HG02938 (cell line): ENCODE measurements around the gene ZNF425.
A peak's percentile ranks its signal among the peaks of the same experiment; 100 is the strongest.
"Not testable (repeated sequence)": the region's sequence is repeated elsewhere in the genome, so short reads cannot be mapped to it uniquely, and the experiment has no call there.

Experiments used
- ATAC-seq: cut with Tn5 transposase; IDR thresholded peaks from one replicate; pipeline ENCODE4 v1.9.1; 2021; ENCODE audit warnings: mild to moderate bottlenecking, moderate library complexity; ENCODE audit not compliant: unreplicated experiment

The ZNF425 gene, protein sequence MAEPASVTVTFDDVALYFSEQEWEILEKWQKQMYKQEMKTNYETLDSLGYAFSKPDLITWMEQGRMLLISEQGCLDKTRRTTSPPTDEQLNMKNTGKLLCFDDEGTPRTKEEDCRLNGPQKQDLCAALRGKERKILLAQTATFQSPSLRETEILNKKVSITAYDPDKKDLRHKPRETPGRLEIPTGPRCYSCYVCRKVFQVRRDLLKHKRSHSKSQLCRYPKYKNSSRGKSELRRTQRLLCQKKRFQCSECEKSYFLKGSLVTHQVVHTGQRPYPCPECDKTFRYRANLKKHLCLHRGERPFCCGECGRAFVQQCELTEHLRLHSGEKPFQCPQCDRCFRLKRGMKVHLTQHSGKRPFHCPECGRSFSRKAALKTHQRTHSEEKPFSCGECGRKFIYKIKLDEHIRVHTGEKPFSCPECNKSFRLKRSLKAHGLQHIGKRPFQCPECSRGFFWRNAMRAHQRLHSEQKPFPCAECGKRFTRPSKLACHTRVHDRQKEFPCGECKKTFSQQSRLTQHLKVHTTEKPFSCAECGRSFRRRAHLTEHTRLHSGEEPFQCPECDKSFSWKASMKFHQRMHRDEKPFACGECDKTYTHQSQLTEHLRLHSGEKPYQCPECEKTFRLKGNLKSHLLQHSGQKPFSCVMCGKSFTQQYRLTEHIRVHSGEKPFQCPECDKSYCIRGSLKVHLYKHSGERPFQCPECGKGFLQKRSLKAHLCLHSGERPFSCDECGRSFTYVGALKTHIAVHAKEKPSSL

GRCh38 chr7:149125863-149126661, at the start of gene ZNF425:
Gene ZNF425 (minus strand): TSS chr7:149126324. CDS start chr7:149126213, 111 bp downstream.
- ATAC-seq, result peak; percentile 81

- no peak for ATAC-seq
Measured at GRCh38 chr7:149175150-149175549, 49.0 kb upstream of the ZNF425 start.

- ATAC-seq, result no peak
Measured at GRCh38 chr7:149172534-149172920, 46.4 kb upstream of the ZNF425 start.

GRCh38 chr7:149171892-149172533, 45.9 kb upstream of the ZNF425 start:
- no peak for ATAC-seq

- ATAC-seq, result no peak
Measured at GRCh38 chr7:149166630-149167352, 40.7 kb upstream of the ZNF425 start.

GRCh38 chr7:149166142-149166541, 40.0 kb upstream of the ZNF425 start:
- no peak for ATAC-seq

DNA sequence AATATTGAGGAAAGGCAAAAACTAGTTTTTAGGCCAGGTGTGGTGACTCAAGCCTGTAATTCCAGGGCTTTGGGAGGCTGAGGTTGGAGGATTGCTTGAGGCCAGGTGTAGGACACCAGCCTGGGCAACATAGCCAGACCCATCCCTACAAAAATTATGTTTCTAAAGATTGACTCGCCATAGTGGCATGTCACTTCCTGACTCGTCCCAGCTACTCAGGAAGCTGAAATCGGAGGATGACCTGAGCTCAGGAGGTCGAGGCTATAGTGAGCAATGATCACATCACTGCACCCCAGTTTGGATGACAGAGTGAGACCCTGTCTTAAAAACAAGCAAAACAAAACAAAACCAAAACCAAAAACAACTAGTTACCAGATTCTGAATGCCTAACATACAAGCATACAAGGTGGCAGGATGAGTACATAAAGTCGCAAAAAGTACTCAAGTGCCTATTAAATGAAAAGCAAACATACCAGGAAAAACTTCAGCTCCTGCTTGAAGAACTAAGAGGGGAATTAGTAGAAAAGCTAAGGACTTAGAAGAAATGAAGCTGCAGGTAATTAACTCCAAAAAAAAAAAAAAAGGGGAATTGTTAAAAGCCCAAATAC, 35.2 kb upstream of the ZNF425 start:
- ATAC-seq, result no peak

DNA sequence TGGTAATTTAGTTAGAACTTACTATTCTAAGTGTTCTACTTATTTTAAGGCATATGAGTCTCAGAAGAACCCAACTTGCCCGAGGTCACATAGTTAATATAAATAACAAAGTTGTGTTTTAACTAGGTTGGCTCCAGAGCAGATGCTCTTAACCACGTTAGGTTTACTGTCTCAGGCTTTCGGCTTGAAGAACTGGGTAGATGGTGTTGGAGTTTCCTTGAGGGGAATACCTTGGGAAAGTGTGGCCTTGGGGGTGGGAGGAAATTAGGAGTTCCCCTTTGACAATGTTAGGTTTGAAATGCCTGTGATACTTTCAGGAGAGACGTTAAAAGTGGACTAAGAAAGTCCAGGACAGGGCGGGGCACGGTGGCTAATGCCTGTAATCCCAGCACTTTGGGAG, 30.8 kb upstream of the ZNF425 start:
- no peak for ATAC-seq

GRCh38 chr7:149154056-149154455, 27.9 kb upstream of the ZNF425 start:
- no peak for ATAC-seq

DNA sequence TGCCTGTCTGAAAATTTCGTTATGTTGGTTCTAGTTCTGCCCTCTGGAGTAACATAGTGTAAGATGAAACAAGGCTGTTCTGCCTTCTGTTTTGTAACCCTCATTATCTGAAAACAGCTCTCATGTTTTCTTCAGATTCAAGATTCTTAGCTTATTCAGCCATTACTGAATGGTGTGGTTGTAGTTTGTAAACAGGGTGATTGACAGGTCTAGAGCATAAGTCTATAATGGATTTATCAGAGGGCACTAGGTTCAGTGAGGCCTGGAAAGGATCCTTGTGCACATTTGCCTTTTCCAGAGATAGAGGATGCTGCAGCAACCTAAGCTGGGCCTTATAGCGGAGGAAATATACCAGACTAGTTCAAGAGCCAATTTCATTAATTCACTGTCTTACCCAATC, 27.2 kb upstream of the ZNF425 start:
- ATAC-seq, result no peak

DNA sequence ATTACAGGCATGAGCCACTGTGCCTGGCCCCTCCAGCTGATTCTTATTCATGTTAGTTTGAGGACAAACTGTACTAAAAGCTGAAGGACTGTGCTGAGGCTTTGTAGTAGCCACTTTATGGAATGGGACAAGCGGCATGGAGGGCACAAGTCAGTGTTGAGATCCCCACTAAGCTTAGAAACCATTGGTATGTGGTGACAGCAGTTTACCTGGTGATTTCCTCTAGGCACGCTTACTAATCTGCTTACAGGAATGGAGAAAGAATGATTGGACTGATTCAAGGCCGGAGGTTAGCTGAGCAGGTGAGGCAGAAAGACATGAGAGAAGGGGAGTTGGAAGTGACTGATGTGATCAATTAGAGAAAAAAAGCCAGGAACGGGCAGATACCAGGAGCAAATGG, 24.9 kb upstream of the ZNF425 start:
- ATAC-seq, result no peak

DNA sequence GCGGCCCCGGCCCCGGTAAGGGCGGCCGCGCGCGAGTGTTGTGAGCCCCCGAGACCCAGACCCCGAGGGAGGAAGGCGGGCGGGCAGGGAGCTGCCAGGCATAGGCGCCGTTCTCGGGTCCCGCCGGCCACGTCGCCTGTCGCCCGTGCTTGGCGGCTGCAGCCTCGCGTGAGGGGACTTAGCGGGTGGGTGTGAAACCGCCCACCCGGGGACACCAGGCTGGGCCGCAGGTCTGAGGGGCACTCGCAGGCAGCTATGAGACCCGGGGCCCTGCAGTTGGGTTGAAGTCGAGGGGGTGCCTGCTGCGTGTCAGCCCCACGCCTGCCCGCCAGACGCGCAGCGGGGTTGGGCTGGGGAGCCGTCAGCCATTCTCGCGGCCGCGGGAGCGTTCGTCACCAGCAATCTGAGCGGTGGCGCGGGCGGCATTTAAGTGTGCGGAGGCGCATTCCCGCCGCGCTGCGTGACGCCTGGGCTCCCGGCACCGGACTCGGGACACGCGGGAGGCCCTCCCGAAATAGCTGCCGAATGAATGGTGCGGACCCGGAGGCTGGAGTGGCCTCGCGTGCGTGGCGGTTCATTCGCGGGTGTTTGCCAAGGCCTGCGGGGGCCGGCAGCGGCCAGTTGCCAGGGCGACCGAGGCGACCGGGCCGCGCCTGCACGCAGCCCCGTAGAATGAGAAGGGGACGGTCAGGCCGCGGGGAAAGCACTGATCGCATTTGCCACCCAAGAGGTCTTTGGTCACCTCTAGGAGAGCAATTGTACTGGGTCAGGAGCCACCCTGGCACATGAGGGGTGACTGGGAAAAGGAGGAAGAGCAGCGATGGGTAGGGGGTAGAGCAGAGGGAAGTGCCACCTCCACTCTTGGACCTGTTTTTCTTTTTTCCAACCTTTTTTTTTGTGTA, 21.9 kb upstream of the ZNF425 start:
- peak; percentile 30 for ATAC-seq

DNA sequence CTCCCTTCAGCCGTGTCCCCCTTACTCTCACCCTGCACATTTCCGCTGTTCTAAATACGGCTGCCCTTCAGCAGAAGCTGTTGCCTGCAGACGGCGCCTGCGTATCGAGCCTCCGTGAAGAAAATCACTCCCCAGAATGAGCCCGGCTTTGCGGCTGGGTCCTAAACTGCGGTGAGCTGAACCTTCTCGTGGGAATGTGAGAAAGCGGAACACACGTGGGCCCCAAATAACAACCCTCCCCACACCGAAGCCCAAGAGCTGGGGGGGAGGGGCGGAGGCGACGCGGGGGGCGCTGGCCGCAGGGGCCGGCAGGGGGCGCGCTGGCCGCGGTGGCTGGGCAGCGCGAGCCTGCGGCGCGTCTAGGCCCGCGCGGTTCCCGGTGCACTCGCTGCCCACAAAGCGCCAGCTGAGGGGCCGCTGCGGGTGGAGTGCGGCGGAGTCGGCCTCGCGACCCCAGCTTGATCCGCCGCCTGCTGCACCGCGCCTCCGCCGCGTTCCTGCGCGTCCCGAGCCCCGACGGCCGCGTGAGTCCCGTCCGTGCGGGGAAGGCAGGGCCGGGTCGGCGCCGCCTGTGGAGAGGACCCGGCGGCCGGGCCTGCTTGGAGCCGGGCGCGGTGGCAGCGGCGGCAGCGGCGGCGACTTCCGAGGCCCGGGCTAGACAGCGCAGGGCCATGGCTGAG, 21.1 kb upstream of the ZNF425 start, which contains the start of gene ZNF398:
Gene ZNF398 (plus strand): TSS at position 382 of the 680 bp plus-strand sequence. CDS start 290 bp downstream, at position 672.
- ATAC-seq, result peak; percentile 64

DNA sequence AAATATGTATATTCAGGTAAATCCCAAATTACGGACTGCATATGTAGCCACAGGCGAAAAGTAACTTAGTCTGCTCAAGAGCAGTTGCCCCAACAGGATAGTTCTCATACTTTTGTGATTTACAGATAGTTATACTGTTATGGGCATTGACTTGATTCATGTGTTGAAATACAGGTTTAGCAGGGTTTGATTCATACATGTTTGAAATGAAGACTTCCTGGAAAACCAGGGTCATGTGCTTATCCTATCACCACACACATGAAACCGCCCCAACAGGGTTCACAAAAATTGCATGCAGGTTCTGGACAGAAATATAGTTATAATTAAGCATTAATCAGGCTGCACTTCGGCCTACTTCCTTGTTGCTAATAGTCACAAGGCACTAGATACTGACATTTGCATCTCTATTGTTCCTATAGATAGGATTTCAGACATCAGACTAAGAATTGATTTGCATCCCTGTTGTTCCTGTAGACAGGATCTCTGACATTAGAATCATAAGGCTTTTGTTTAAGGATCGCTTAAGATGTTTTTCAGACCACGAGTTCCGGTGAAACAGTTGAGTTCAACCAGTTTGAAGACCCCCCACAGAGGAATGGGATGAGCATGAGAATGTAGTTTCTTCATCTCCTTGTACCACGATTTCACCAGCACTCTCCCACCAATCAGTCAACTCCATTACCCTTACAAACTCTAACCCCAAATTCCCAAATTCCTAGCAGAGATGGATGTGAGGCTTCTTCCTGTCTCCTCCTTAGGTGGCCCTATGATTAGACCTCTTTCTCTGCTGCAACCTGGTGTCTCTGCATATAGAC, 19.1 kb upstream of the ZNF425 start:
- no peak for ATAC-seq

DNA sequence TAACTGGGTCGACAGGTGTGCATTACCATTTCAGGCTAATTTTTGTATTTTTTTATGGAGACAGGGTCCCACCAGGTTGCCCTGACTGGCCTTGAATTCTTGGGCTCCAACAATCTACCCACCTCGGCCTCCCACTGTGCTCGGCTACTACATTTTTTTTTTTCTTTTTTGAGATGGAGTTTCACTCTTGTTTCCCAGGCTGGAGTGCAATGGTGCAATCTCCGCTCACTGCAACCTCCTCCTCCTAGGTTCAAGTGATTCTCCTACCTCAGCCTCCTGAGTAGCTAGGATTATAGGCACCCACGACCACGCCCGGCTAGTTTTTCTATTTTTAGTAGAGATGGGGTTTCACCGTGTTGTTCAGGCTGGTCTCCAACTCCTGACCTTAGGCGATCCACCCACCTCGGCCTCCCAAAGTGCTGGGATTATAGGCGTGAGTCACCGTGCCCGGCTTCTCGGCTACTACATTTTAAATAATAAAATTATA, 18.4 kb upstream of the ZNF425 start:
- not testable (repeated sequence) for ATAC-seq

DNA sequence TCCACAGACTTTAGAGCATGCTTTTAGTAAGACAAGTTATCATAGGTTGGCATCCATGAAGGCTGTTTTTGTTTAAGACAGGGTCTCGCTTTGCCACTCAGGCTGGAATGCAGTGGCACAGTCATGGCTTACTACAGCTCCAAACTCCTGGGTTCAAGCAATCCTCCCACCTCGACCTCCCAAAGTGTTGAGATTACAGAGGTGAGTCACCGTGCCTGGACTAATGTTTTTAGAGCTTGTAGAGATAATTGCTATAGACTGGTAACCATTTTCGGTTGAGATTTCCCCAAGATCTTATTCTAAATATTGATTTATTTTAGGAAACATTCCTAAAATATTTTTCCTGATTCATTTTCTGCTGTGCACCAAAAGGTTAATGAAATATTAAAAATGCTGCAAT, 15.8 kb upstream of the ZNF425 start:
- ATAC-seq, result no peak

GRCh38 chr7:149140831-149141230, 14.7 kb upstream of the ZNF425 start:
- ATAC-seq, result no peak
